WTC11 (cell line): ENCODE data around the gene CTSO.

Experiments
- SP1 ChIP-seq: sonication (generic); formaldehyde crosslinking; conservative IDR thresholded peaks from 2 replicates; pipeline ENCODE4 v1.8.1; 2022; ENCODE audit warnings: missing genetic modification reagents
- ZNF121 ChIP-seq: sonication (generic); formaldehyde crosslinking; IDR thresholded peaks from 2 replicates; pipeline ENCODE4 v1.8.0; 2023; ENCODE audit warnings: missing genetic modification reagents
- TF ChIP-seq, protein P1 (sequence below): fragments of 200-600 bp; IDR thresholded peaks from 2 replicates; pipeline ENCODE4 v1.8.0; 2022; ENCODE audit warnings: antibody characterized with exemption
- TF ChIP-seq, protein P2 (sequence below): sonication (generic); formaldehyde crosslinking; conservative IDR thresholded peaks from 2 replicates; pipeline ENCODE4 v1.8.1; 2022; ENCODE audit warnings: mild to moderate bottlenecking, missing genetic modification reagents
- TF ChIP-seq, protein P3 (sequence below): sonication (generic); formaldehyde crosslinking; IDR thresholded peaks from 2 replicates; pipeline ENCODE4 v1.8.1; 2023; ENCODE audit warnings: mild to moderate bottlenecking, missing genetic modification reagents, moderate library complexity
- TF ChIP-seq, protein P4 (sequence below): sonication (generic); formaldehyde crosslinking; IDR thresholded peaks from 2 replicates; pipeline ENCODE4 v1.8.1; 2022; ENCODE audit warnings: low read depth, mild to moderate bottlenecking, moderate library complexity, missing genetic modification reagents, borderline replicate concordance
- TF ChIP-seq, protein P5 (sequence below): sonication (generic); formaldehyde crosslinking; IDR thresholded peaks from 2 replicates; pipeline ENCODE4 v1.8.1; 2022; ENCODE audit warnings: low read depth, missing genetic modification reagents, borderline replicate concordance

DNA sequence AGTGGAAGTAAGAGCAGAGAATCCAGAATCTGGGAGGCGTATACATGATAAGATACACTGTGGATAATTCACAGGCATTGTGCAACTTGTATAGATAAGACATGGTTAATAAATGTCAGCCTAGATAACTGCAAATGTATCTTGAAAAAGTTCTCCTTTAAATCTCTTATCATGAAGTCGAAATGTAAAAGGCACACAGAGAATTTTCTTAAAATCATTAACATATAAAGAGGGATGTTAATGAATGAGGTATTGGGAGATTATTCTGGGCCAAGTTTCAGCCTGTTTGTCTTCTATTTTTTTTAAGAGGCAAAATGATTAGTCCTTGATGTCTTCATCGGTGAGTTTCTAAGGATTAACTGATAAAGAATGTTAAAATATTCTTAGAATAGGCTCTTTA lies 49.3 kb downstream of the CTSO start:
- TF ChIP-seq, protein P1, sequence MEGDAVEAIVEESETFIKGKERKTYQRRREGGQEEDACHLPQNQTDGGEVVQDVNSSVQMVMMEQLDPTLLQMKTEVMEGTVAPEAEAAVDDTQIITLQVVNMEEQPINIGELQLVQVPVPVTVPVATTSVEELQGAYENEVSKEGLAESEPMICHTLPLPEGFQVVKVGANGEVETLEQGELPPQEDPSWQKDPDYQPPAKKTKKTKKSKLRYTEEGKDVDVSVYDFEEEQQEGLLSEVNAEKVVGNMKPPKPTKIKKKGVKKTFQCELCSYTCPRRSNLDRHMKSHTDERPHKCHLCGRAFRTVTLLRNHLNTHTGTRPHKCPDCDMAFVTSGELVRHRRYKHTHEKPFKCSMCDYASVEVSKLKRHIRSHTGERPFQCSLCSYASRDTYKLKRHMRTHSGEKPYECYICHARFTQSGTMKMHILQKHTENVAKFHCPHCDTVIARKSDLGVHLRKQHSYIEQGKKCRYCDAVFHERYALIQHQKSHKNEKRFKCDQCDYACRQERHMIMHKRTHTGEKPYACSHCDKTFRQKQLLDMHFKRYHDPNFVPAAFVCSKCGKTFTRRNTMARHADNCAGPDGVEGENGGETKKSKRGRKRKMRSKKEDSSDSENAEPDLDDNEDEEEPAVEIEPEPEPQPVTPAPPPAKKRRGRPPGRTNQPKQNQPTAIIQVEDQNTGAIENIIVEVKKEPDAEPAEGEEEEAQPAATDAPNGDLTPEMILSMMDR: no peak
- TF ChIP-seq, protein P2, sequence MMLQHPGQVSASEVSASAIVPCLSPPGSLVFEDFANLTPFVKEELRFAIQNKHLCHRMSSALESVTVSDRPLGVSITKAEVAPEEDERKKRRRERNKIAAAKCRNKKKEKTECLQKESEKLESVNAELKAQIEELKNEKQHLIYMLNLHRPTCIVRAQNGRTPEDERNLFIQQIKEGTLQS (CRISPR knock-in tag): no peak
- TF ChIP-seq, protein P3, sequence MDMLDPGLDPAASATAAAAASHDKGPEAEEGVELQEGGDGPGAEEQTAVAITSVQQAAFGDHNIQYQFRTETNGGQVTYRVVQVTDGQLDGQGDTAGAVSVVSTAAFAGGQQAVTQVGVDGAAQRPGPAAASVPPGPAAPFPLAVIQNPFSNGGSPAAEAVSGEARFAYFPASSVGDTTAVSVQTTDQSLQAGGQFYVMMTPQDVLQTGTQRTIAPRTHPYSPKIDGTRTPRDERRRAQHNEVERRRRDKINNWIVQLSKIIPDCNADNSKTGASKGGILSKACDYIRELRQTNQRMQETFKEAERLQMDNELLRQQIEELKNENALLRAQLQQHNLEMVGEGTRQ: no peak
- TF ChIP-seq, protein P4, sequence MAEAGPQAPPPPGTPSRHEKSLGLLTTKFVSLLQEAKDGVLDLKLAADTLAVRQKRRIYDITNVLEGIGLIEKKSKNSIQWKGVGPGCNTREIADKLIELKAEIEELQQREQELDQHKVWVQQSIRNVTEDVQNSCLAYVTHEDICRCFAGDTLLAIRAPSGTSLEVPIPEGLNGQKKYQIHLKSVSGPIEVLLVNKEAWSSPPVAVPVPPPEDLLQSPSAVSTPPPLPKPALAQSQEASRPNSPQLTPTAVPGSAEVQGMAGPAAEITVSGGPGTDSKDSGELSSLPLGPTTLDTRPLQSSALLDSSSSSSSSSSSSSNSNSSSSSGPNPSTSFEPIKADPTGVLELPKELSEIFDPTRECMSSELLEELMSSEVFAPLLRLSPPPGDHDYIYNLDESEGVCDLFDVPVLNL: no peak
- TF ChIP-seq, protein P5, sequence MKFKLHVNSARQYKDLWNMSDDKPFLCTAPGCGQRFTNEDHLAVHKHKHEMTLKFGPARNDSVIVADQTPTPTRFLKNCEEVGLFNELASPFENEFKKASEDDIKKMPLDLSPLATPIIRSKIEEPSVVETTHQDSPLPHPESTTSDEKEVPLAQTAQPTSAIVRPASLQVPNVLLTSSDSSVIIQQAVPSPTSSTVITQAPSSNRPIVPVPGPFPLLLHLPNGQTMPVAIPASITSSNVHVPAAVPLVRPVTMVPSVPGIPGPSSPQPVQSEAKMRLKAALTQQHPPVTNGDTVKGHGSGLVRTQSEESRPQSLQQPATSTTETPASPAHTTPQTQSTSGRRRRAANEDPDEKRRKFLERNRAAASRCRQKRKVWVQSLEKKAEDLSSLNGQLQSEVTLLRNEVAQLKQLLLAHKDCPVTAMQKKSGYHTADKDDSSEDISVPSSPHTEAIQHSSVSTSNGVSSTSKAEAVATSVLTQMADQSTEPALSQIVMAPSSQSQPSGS (CRISPR knock-in tag): no peak
- TF ChIP-seq SP1: no peak
- no peak for TF ChIP-seq ZNF121
